Testis (tissue), 3 donors: ENCODE measurements around the gene ANKRD35. TPM values are rescaled to one million over a fixed set of nuclear protein-coding genes. Genes with fewer than 3 reads are reported as not detected.
"Not testable (repeated sequence)": the region's sequence is repeated elsewhere in the genome, so short reads cannot be mapped to it uniquely, and the experiment has no call there.

Source experiments
- DNase-seq: peaks from one replicate; pipeline ENCODE4 v3.0.0-alpha.2; 2019
- H3K27ac ChIP-seq, 2 donors: fragments of 200-600 bp; sonication (generic); one replicate each; pipeline ENCODE4 v1.5.1; 2019
- H3K27me3 ChIP-seq: fragments of 200-600 bp; sonication (generic); one replicate; pipeline ENCODE4 v1.5.1; 2019
- H3K36me3 ChIP-seq: fragments of 200-600 bp; sonication (generic); one replicate; pipeline ENCODE4 v1.5.1; 2017; ENCODE audit warnings: low read depth; ENCODE audit errors: missing control alignments
- H3K4me1 ChIP-seq: fragments of 200-600 bp; sonication (generic); one replicate; pipeline ENCODE4 v1.5.1; 2019
- H3K4me3 ChIP-seq, 2 donors: fragments of 200-600 bp; sonication (generic); one replicate each; pipeline ENCODE4 v1.5.1; 2017 to 2019
- H3K9me3 ChIP-seq: fragments of 200-600 bp; sonication (generic); one replicate; pipeline ENCODE4 v1.5.1; 2017
- POLR2A ChIP-seq: fragments of 450-650 bp; IDR thresholded peaks from one replicate; pipeline ENCODE4 v1.6.1; 2017; ENCODE audit warnings: antibody characterized with exemption, mild to moderate bottlenecking, moderate library complexity
- WGBS, 2 donors: methylation state at CpG; one replicate each; pipeline ENCODE4 v1.1.5; 2018; 5-methylcytosine and 5-hydroxymethylcytosine counted together
- intact Hi-C: fragments of 100-400 bp; cut with DNase I; formaldehyde crosslinking; loops from one replicate; pipeline ENCODE4 v1.15.1; 2023; ENCODE audit warnings: low total_unique reads
- polyA plus RNA-seq: library from polyadenylated mRNA; stranded (reverse); fragments of 350-450 nt; fragmentation: Illumina TruSeq; extraction: RNeasy Lipid Tissue Mini Kit (QIAGEN cat#74804); gene quantifications from one replicate; pipeline ENCODE4 v1.2.3, GENCODE V29; 2014; ENCODE audit warnings: low read depth, low replicate concordance; ENCODE audit not compliant: insufficient read depth
- total RNA-seq, 2 donors: library from RNA; depleted of rRNA; stranded (reverse); fragments of >200 nt; gene quantifications; one replicate each; pipeline ENCODE4 v1.2.3, GENCODE V29; 2016
- TF ChIP-seq, protein P1 (sequence below), 3 experiments: fragments of 450-650 bp in 2 of 3; fragments of 200-600 bp in 1 of 3; sonication (generic) in 1 of 3; IDR thresholded peaks; one replicate each; pipeline ENCODE4 v1.5.1; 2016 to 2019; ENCODE audit warnings: antibody characterized with exemption in 3 of 3, mild to moderate bottlenecking in 2 of 3, moderate library complexity in 1 of 3

The ANKRD35 gene
- total and polyA plus RNA-seq, 3 donors from 2014 or later, result 1.3 to 3.3 (median 1.7) TPM

GRCh38 chr1:145827966-145828365 lies 57.7 kb downstream of the ANKRD35 start:
- Histone ChIP-seq H3K4me1 (no peaks in the 10 kb centered on the region), H3K36me3 (no peaks in the 10 kb centered on the region), H3K4me3 (no peak overlapping the region), H3K27ac (no peak overlapping the region), H3K27me3 (no peaks in the 10 kb centered on the region), H3K9me3 (no peaks in the 10 kb centered on the region)
- DNase-seq, result no peak
- TF ChIP-seq, protein P1, sequence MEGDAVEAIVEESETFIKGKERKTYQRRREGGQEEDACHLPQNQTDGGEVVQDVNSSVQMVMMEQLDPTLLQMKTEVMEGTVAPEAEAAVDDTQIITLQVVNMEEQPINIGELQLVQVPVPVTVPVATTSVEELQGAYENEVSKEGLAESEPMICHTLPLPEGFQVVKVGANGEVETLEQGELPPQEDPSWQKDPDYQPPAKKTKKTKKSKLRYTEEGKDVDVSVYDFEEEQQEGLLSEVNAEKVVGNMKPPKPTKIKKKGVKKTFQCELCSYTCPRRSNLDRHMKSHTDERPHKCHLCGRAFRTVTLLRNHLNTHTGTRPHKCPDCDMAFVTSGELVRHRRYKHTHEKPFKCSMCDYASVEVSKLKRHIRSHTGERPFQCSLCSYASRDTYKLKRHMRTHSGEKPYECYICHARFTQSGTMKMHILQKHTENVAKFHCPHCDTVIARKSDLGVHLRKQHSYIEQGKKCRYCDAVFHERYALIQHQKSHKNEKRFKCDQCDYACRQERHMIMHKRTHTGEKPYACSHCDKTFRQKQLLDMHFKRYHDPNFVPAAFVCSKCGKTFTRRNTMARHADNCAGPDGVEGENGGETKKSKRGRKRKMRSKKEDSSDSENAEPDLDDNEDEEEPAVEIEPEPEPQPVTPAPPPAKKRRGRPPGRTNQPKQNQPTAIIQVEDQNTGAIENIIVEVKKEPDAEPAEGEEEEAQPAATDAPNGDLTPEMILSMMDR (IDR thresholded peaks at IDR 0.05), result no peak
- TF ChIP-seq POLR2A, result no peak
- intact Hi-C loops, result no loop called here

- Histone ChIP-seq H3K27me3 (no peaks in the 10 kb centered on the region), H3K4me1 (no peaks in the 10 kb centered on the region), H3K4me3 (no peak overlapping the region), H3K36me3 (no peaks in the 10 kb centered on the region), H3K9me3 (no peaks in the 10 kb centered on the region), H3K27ac (no peak overlapping the region)
- intact Hi-C loops, result no loop called here
- WGBS, 2 donors, result 93% methylated on average over 2 of the region's 2 CpGs
- DNase-seq, result no peak
- TF ChIP-seq POLR2A, result no peak
- TF ChIP-seq, protein P1 (IDR thresholded peaks at IDR 0.05), result no peak
These were observed 59.6 kb downstream of the ANKRD35 start for GRCh38 chr1:145826030-145826429.

GRCh38 chr1:145824499-145824842 lies 61.2 kb downstream of the ANKRD35 start:
- H3K27ac ChIP-seq, result peak overlapping the region; percentile 96 to 97
- DNase-seq, result no peak
- no peaks in the 10 kb centered on the region for H3K9me3 ChIP-seq
- 0% methylated on average over 7 of the region's 7 CpGs for WGBS, 2 donors
- H3K27me3 ChIP-seq, result no peaks in the 10 kb centered on the region
- H3K36me3 ChIP-seq, result no peaks in the 10 kb centered on the region
- intact Hi-C loops, result no loop called here
- H3K4me1 ChIP-seq, result no peaks in the 10 kb centered on the region
- peak overlapping the region; percentile 68 to 82 for H3K4me3 ChIP-seq
- TF ChIP-seq, protein P1 (IDR thresholded peaks at IDR 0.05), result no peak
- TF ChIP-seq POLR2A, result no peak

- H3K9me3 ChIP-seq, result no peaks in the 10 kb centered on the region
- no peaks in the 10 kb centered on the region for H3K27me3 ChIP-seq
- no peaks in the 10 kb centered on the region for H3K36me3 ChIP-seq
- intact Hi-C loops, result no loop called here
- H3K4me3 ChIP-seq, result peak within 1 kb of the TSS; percentile 68 to 82
- no peaks in the 10 kb centered on the region for H3K4me1 ChIP-seq
- peak; percentile 94 for DNase-seq
- WGBS, 2 donors, result 0 to 1% methylated on average over 41 to 80 of the region's 89 CpGs
- peak within 1 kb of the TSS; percentile 96 to 97 for H3K27ac ChIP-seq
- TF ChIP-seq, protein P1 (IDR thresholded peaks at IDR 0.05), result no peak
- peak; percentile 39 for TF ChIP-seq POLR2A
These were observed 61.8 kb downstream of the ANKRD35 start, which contains the start of the genes POLR3C and RNF115 for GRCh38 chr1:145823565-145824498. POLR3C (plus strand) TSS chr1:145824200; CDS start chr1:145825777, 1,577 bp downstream. RNF115 (minus strand) TSS chr1:145824095; CDS start chr1:145823873, 222 bp downstream.

DNA sequence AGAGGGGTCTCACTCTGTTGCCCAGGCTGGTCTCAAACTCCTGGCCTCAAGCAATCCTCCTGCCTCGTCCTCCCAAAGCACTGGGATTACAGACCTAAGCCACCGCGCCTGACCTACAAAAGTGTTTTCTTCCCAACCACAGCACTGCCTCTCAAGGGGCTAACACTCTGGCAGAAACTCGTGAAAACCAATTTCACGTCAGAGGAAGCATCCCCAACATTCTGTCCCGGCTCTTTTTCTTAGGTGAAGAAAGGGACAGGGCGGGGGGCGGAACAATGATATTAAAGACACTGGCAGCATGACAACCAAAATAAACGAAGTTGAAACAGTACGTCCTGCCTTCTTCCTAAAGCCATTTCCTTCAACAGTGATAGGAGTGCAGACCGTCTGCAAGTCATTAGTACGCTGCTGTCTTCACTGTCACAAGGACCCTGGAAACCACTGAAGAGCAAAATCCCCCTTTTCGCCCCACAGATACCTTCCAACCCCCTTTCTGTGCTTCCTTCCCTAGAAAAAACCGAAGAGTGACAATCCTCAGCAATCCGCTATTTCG lies 62.8 kb downstream of the ANKRD35 start:
- DNase-seq, H3K9me3 ChIP-seq, H3K27ac ChIP-seq, intact Hi-C loops, H3K27me3 ChIP-seq, H3K36me3 ChIP-seq, H3K4me1 ChIP-seq: not testable (repeated sequence)
- peak overlapping the region in 1 of 2 donors; percentile 82 for H3K4me3 ChIP-seq
- WGBS, 2 donors, result no CpG with 5 or more reads among the region's 16 CpGs

- H3K4me1 ChIP-seq, H3K9me3 ChIP-seq, H3K27ac ChIP-seq, intact Hi-C loops, DNase-seq, H3K4me3 ChIP-seq, H3K27me3 ChIP-seq, H3K36me3 ChIP-seq: not testable (repeated sequence)
- 81 to 100% methylated on average over 2 of the region's 6 CpGs for WGBS, 2 donors
These were observed 67.6 kb downstream of the ANKRD35 start for GRCh38 chr1:145818095-145818494.
